Right lobe of liver (tissue), 4 donors: Measurements from ENCODE around the gene CHI3L1.

Experiments used
- CTCF ChIP-seq, 4 donors: fragments of 200-600 bp in 3 of 4; fragments of 450-650 bp in 1 of 4; IDR thresholded peaks; one replicate each; pipeline versions ENCODE4 v1.5.1 to v1.8.0; 2016 to 2022; ENCODE audit warnings: antibody characterized with exemption in 4 of 4, mild to moderate bottlenecking in 2 of 4
- POLR2A ChIP-seq: fragments of 450-650 bp; IDR thresholded peaks from one replicate; pipeline ENCODE4 v1.6.1; 2017; ENCODE audit warnings: antibody characterized with exemption, mild to moderate bottlenecking
- donor health status: DM: no; HTN: no; CAD: no.
- donor health status: DM: no; HTN: no; CAD: no.
- donor health status: DM: no; HTN: yes; CAD: no.

GRCh38 chr1:203188686-203189232 lies 2.3 kb upstream of the CHI3L1 start:
- TF ChIP-seq CTCF (IDR thresholded peaks at IDR 0.05) (no peak), POLR2A (no peak)
